ENCODE measurements around the gene KANK3. TPM values are rescaled to one million over a fixed set of nuclear protein-coding genes. Genes with fewer than 3 reads are reported as not detected.
A peak's percentile ranks its signal among the peaks of the same experiment; 100 is the strongest.

KANK3 gene
- total RNA-seq, 2 donors from 2014 or later = 15.4 to 23.8 TPM

DNA sequence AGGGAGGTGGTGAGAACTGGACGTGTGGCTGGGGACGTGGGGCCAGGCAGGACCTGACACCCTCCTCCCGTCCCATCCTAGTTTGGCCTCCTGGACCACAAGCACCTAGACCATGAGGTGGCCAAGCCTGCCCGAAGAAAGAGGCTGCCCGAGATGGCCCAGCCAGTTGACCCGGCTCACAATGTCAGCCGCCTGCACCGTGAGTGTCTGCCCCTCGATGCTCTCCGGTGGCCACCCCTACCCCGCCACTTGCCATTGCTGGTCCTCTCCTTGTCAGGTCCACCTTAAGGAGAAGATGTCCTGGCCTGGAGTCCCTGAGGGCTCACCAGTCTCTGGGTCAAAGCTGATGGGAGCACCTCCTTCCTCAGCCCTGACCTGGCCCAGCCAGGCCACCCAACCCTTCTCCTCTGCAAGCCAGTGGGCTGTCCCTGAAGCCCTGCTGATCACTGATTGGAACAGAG, 23.1 kb upstream of the KANK3 start:
- H3K9me3 ChIP-seq = no peaks in the 10 kb centered on the region
- H3K27me3 ChIP-seq (replicated peaks; ENCODE audit: insufficient read depth) = no peaks in the 10 kb centered on the region
- WGBS = 91% methylated on average over 8 of the region's 11 CpGs
- H3K4me1 ChIP-seq (replicated peaks) = peaks cover 10% of the 10 kb centered on the region
- H3K4me3 ChIP-seq = no peak overlapping the region
- DNase-seq (ENCODE audit: low spot score) = no peak
- TF ChIP-seq POLR2A (IDR thresholded peaks at IDR 0.05) (no peak), POLR2AphosphoS5 (IDR thresholded peaks at IDR 0.05) (no peak)
- TF ChIP-seq, protein P1, sequence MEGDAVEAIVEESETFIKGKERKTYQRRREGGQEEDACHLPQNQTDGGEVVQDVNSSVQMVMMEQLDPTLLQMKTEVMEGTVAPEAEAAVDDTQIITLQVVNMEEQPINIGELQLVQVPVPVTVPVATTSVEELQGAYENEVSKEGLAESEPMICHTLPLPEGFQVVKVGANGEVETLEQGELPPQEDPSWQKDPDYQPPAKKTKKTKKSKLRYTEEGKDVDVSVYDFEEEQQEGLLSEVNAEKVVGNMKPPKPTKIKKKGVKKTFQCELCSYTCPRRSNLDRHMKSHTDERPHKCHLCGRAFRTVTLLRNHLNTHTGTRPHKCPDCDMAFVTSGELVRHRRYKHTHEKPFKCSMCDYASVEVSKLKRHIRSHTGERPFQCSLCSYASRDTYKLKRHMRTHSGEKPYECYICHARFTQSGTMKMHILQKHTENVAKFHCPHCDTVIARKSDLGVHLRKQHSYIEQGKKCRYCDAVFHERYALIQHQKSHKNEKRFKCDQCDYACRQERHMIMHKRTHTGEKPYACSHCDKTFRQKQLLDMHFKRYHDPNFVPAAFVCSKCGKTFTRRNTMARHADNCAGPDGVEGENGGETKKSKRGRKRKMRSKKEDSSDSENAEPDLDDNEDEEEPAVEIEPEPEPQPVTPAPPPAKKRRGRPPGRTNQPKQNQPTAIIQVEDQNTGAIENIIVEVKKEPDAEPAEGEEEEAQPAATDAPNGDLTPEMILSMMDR (IDR thresholded peaks at IDR 0.05) = no peak
- intact Hi-C loops (cut with DNase I) = no loop called here
- H3K36me3 ChIP-seq = no peaks in the 10 kb centered on the region
- H3K27ac ChIP-seq = no peak overlapping the region

DNA sequence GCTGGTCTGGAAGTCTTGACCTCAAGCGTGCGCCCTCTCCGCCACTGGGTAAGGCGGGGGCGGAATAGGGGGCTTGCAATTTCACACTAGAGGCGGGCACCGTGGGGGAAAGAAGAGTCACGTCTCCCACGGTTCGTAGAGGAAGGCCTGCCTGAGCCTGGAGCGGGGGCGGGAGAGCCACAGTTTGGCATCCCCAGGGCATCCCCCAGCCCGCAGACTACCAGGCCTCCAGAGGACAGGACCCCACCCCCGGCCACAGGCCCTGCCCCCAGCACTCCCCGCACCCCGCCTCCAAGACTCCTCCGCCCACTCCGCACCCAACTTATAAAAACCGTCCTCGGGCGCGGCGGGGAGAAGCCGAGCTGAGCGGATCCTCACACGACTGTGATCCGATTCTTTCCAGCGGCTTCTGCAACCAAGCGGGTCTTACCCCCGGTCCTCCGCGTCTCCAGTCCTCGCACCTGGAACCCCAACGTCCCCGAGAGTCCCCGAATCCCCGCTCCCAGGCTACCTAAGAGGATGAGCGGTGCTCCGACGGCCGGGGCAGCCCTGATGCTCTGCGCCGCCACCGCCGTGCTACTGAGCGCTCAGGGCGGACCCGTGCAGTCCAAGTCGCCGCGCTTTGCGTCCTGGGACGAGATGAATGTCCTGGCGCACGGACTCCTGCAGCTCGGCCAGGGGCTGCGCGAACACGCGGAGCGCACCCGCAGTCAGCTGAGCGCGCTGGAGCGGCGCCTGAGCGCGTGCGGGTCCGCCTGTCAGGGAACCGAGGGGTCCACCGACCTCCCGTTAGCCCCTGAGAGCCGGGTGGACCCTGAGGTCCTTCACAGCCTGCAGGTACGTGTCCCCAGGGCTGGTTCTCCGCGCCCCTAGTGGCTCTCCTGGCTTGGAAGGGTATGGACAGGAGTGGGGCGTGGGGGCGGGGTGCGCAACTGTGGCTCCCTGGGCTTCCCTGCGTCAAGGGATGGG, 21.0 kb upstream of the KANK3 start, which contains the start of gene ANGPTL4:
ANGPTL4 (plus strand) TSS at position 353 of the 969 bp plus-strand sequence; CDS start at position 520, 167 bp downstream.
- DNase-seq (ENCODE audit: low spot score) = peak; percentile 75

DNA sequence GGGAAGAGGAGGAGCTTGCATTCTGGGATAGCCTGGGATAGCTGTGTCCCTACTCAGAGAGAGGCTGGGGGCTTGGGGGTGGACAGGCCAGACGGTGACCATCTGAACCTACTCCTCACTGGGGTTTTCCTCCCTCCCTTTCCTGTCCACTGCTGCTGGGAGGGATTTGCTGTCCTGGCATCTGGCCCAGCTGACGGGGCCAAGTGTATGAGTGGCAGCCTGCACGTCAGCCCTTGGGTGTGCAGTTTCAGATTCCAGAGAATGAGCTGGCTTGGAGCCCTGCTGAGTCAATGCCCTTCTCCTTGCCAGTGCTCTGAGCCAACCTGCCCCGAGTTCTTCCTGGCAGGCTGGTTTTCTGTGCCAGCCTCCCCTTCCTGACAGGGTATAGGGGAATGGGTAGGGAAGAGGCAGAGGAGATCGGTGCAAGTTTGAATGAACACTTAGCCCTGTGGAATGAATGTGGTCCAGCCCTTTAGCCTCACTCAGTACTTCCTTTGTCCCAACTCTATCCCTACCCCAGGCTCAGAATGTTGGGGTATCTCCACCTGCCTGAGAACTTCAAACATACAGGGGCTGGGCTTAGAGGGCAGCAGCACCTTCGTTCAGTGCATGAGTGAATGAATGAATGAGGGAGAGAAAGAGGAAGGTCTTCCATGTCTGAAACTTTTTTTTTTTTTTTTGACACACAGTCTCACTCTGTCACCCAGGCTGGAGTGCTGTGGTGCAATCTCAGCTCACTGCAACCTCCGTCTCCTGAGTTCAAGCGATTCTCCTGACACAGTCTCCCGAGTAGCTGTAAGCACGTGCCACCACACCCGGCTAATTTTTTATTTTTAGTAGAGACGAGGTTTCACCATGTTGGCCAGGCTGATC, 19.1 kb upstream of the KANK3 start:
- Histone ChIP-seq H3K36me3 (no peaks in the 10 kb centered on the region), H3K4me3 (no peak overlapping the region), H3K4me1 (replicated peaks) (peaks cover 4% of the 10 kb centered on the region), H3K9me3 (no peaks in the 10 kb centered on the region), H3K27me3 (replicated peaks; ENCODE audit: insufficient read depth) (no peaks in the 10 kb centered on the region), H3K27ac (peak overlapping the region; percentile 73 to 80)
- TF ChIP-seq POLR2AphosphoS5 (IDR thresholded peaks at IDR 0.05) = peak; percentile 99
- TF ChIP-seq POLR2A (IDR thresholded peaks at IDR 0.05) = peak; percentile 46
- TF ChIP-seq, protein P1 (IDR thresholded peaks at IDR 0.05) = no peak
- DNase-seq (ENCODE audit: low spot score) = peak; percentile 98
- intact Hi-C loops (cut with DNase I) = loop anchor here (2.0 kb wide), 1 partner anchor 27 kb away; no protein-coding TSS in a partner anchor
- 47% methylated on average over 11 of the region's 12 CpGs for WGBS

More for the DNA sequence above, 21.0 kb upstream of the KANK3 start, which contains the start of gene ANGPTL4:
- 2% methylated on average over 54 of the region's 81 CpGs for WGBS
- H3K27me3 ChIP-seq (replicated peaks; ENCODE audit: insufficient read depth) = no peaks in the 10 kb centered on the region
- H3K9me3 ChIP-seq = no peaks in the 10 kb centered on the region
- peak within 1 kb of the TSS; percentile 36 to 60 for H3K4me3 ChIP-seq
- intact Hi-C loops (cut with DNase I) = loop anchor here (2.0 kb wide), 1 partner anchor 25 kb away; no protein-coding TSS in a partner anchor
- H3K4me1 ChIP-seq (replicated peaks) = peaks cover 10% of the 10 kb centered on the region
- H3K36me3 ChIP-seq = no peaks in the 10 kb centered on the region
- TF ChIP-seq POLR2A (IDR thresholded peaks at IDR 0.05) = peak; percentile 86
- TF ChIP-seq, protein P1 (IDR thresholded peaks at IDR 0.05) = peak in 2 of 4 experiments; percentile 12 to 46
- TF ChIP-seq POLR2AphosphoS5 (IDR thresholded peaks at IDR 0.05) = peak; percentile 55
- peak within 1 kb of the TSS; percentile 69 to 80 for H3K27ac ChIP-seq

DNA sequence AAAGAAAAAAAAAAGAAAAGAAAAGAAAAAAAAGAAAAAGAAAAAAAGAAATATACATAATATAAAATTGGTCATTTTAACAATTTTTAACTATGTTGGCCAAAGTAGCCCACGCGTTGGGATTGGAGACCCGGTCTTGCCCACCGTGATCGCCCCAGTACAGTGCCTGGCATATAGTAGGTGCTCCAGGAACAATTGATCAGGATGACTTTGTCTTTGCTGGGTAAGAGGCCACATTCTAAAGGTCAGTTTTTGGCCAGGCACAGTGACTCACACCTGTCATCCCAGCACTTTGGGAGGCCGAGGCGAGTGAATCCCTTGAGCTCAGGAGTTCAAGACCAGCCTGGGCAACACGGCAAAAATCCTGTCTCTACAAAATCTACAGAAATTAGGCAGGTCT, 17.1 kb upstream of the KANK3 start:
- intact Hi-C loops (cut with DNase I) = no loop called here
- WGBS = 84% methylated on average over 8 of the region's 8 CpGs
- Histone ChIP-seq H3K27me3 (replicated peaks; ENCODE audit: insufficient read depth) (no peaks in the 10 kb centered on the region), H3K27ac (no peak overlapping the region), H3K9me3 (no peaks in the 10 kb centered on the region), H3K4me3 (no peak overlapping the region), H3K36me3 (no peaks in the 10 kb centered on the region), H3K4me1 (replicated peaks) (no peaks in the 10 kb centered on the region)
- TF ChIP-seq, protein P1 (IDR thresholded peaks at IDR 0.05) = no peak
- TF ChIP-seq POLR2AphosphoS5 (IDR thresholded peaks at IDR 0.05) = no peak
- no peak for TF ChIP-seq POLR2A (IDR thresholded peaks at IDR 0.05)
- DNase-seq (ENCODE audit: low spot score) = no peak

All from prostate gland (tissue), 2 donors.